Fibroblast of lung (primary cell): Measurements from ENCODE around the gene MSL3. TPM values are rescaled to one million over a fixed set of nuclear protein-coding genes. Genes with fewer than 3 reads are reported as not detected.

Experiments
- DNase-seq, 2 donors: peaks; one replicate each; pipeline versions ENCODE4 v3.0.0 to v3.0.0-alpha.2; 2010; ENCODE audit warnings: low read depth in 2 of 2
- H2AFZ ChIP-seq: 2 replicates; pipeline ENCODE4 v1.5.1; 2012; ENCODE audit warnings: low read length, control low read depth, inconsistent platforms
- H3K27ac ChIP-seq: 2 replicates; pipeline ENCODE4 v1.5.1; 2011; ENCODE audit warnings: low read length, control low read depth; ENCODE audit not compliant: insufficient read depth
- H3K27me3 ChIP-seq: 2 replicates; pipeline ENCODE4 v1.5.1; 2011; ENCODE audit warnings: mild to moderate bottlenecking, low read length; ENCODE audit not compliant: control insufficient read depth, insufficient read depth
- H3K36me3 ChIP-seq: 2 replicates; pipeline ENCODE4 v1.5.1; 2011; ENCODE audit warnings: low read length; ENCODE audit not compliant: control insufficient read depth, insufficient read depth
- H3K4me1 ChIP-seq: 2 replicates; pipeline ENCODE4 v1.5.1; 2011; ENCODE audit warnings: low read length; ENCODE audit not compliant: control insufficient read depth, insufficient read depth; ENCODE audit errors: extremely low read depth
- H3K4me2 ChIP-seq: 2 replicates; pipeline ENCODE4 v1.5.1; 2011; ENCODE audit warnings: low read length, control low read depth; ENCODE audit not compliant: insufficient read depth; ENCODE audit errors: extremely low read depth
- H3K4me3 ChIP-seq, 4 experiments: fragments of 200-600 bp in 1 of 4; sonication (generic) in 1 of 4; replicated peaks in 1 of 4; 2 replicates each; pipeline ENCODE4 v1.5.1; 2011 to 2016; ENCODE audit warnings: low read length in 4 of 4, low read depth in 3 of 4, mild to moderate bottlenecking in 3 of 4, control low read depth in 2 of 4, inconsistent platforms in 1 of 4, mixed read lengths in 1 of 4; ENCODE audit not compliant: insufficient read depth in 1 of 4; ENCODE audit errors: control extremely low read depth in 1 of 4
- H3K79me2 ChIP-seq: 2 replicates; pipeline ENCODE4 v1.5.1; 2012; ENCODE audit warnings: mild to moderate bottlenecking, low read length, inconsistent platforms; ENCODE audit not compliant: control insufficient read depth, insufficient read depth
- H3K9ac ChIP-seq: 2 replicates; pipeline ENCODE4 v1.5.1; 2011; ENCODE audit warnings: mild to moderate bottlenecking, low read length, control low read depth; ENCODE audit not compliant: insufficient read depth
- H3K9me3 ChIP-seq: 2 replicates; pipeline ENCODE4 v1.5.1; 2012; ENCODE audit warnings: low read depth, low read length; ENCODE audit not compliant: control insufficient read depth, insufficient read depth
- H4K20me1 ChIP-seq: 2 replicates; pipeline ENCODE4 v1.5.1; 2011; ENCODE audit warnings: low read length; ENCODE audit not compliant: control insufficient read depth, insufficient read depth; ENCODE audit errors: extremely low read depth
- EZH2 ChIP-seq: IDR thresholded peaks from 2 replicates; pipeline ENCODE4 v1.5.1; 2012; ENCODE audit warnings: low read length, control low read depth, mild to moderate bottlenecking; ENCODE audit errors: missing control alignments
- polyA plus RNA-seq, 2 donors: library from polyadenylated mRNA; depleted of rRNA in 1 of 2; stranded (reverse) in 1 of 2; unstranded in 1 of 2; fragments of >200 nt; gene quantifications; 2 replicates each; pipeline ENCODE4 v1.2.1, GENCODE V29; 2011 to 2012; ENCODE audit warnings: missing spikeins in 1 of 2
- total RNA-seq: library from RNA; depleted of rRNA; stranded (reverse); fragments of >200 nt; gene quantifications from 2 replicates; pipeline ENCODE4 v1.2.1, GENCODE V29; 2014
- TF ChIP-seq, protein P1 (sequence below), 2 donors: IDR thresholded peaks in 1 of 2; conservative IDR thresholded peaks in 1 of 2; 1 replicate in 1 of 2; 2 replicates in 1 of 2; pipeline ENCODE4 v1.5.1; 2011 to 2012; ENCODE audit warnings: low read length in 2 of 2, control low read depth in 1 of 2, inconsistent platforms in 1 of 2, low read depth in 1 of 2, mild to moderate bottlenecking in 1 of 2

The MSL3 gene
- total and polyA plus RNA-seq, 2 donors (not counting 1 experiment from before 2014, with no cell fraction given): 16.8 to 24.6 TPM

DNA sequence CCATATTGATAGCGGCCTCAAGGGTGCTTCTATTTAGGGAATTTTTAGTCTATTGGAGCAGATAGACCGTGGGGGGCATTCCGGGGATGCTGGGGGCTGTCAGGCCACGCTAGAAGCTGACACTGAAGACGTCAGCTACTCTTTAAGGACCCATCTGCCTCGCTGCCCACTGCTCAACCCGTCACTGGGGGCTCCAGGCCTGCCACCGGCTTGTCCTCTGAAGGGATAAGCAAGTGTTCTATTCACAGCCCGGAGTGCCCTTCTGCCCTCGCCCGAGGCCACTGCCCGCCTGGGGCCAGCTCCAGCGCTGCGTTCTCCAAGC lies 679 bp upstream of the MSL3 start:
- Histone ChIP-seq H4K20me1 (no peaks in the 10 kb centered on the region), H3K27me3 (no peaks in the 10 kb centered on the region), H3K4me2 (peak overlapping the region; percentile 75), H3K4me1 (no peaks in the 10 kb centered on the region), H3K27ac (peak overlapping the region; percentile 57), H3K9me3 (no peaks in the 10 kb centered on the region), H2AFZ (peak overlapping the region; percentile 49), H3K79me2 (peaks cover 2% of the 10 kb centered on the region), H3K36me3 (no peaks in the 10 kb centered on the region), H3K9ac (peak overlapping the region; percentile 7), H3K4me3 (peak overlapping the region; percentile 19 to 56 (median 38))
- TF ChIP-seq, protein P1, sequence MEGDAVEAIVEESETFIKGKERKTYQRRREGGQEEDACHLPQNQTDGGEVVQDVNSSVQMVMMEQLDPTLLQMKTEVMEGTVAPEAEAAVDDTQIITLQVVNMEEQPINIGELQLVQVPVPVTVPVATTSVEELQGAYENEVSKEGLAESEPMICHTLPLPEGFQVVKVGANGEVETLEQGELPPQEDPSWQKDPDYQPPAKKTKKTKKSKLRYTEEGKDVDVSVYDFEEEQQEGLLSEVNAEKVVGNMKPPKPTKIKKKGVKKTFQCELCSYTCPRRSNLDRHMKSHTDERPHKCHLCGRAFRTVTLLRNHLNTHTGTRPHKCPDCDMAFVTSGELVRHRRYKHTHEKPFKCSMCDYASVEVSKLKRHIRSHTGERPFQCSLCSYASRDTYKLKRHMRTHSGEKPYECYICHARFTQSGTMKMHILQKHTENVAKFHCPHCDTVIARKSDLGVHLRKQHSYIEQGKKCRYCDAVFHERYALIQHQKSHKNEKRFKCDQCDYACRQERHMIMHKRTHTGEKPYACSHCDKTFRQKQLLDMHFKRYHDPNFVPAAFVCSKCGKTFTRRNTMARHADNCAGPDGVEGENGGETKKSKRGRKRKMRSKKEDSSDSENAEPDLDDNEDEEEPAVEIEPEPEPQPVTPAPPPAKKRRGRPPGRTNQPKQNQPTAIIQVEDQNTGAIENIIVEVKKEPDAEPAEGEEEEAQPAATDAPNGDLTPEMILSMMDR (conservative IDR thresholded peaks at IDR 0.05 in 1 of 2, IDR thresholded peaks at IDR 0.05 in 1 of 2; ENCODE audit: low read depth in 1 of 2, low read length in 2 of 2): no peak
- TF ChIP-seq EZH2: no peak
- DNase-seq: no peak

GRCh38 chrX:11758400-11759171 lies 549 bp downstream of the MSL3 start:
- H4K20me1 ChIP-seq: no peaks in the 10 kb centered on the region
- H3K27ac ChIP-seq: peak overlapping the region; percentile 91
- TF ChIP-seq, protein P1 (conservative IDR thresholded peaks at IDR 0.05 in 1 of 2, IDR thresholded peaks at IDR 0.05 in 1 of 2; ENCODE audit: low read depth in 1 of 2, low read length in 2 of 2): peak; percentile 31 to 39
- TF ChIP-seq EZH2: no peak
- H3K4me2 ChIP-seq: peak overlapping the region; percentile 90
- H3K79me2 ChIP-seq: peaks cover 2% of the 10 kb centered on the region
- peak overlapping the region; percentile 64 to 88 (median 74) for H3K4me3 ChIP-seq
- peak overlapping the region; percentile 48 for H2AFZ ChIP-seq
- no peaks in the 10 kb centered on the region for H3K36me3 ChIP-seq
- DNase-seq: peak; percentile 69 to 80
- no peaks in the 10 kb centered on the region for H3K27me3 ChIP-seq
- H3K4me1 ChIP-seq: no peaks in the 10 kb centered on the region
- no peaks in the 10 kb centered on the region for H3K9me3 ChIP-seq
- peak overlapping the region; percentile 80 for H3K9ac ChIP-seq

- H3K9ac ChIP-seq: peak overlapping the region; percentile 80
- H3K36me3 ChIP-seq: no peaks in the 10 kb centered on the region
- H3K4me1 ChIP-seq: no peaks in the 10 kb centered on the region
- H3K9me3 ChIP-seq: no peaks in the 10 kb centered on the region
- H4K20me1 ChIP-seq: no peaks in the 10 kb centered on the region
- peak overlapping the region; percentile 64 to 88 (median 74) for H3K4me3 ChIP-seq
- no peak for TF ChIP-seq EZH2
- TF ChIP-seq, protein P1 (conservative IDR thresholded peaks at IDR 0.05 in 1 of 2, IDR thresholded peaks at IDR 0.05 in 1 of 2; ENCODE audit: low read depth in 1 of 2, low read length in 2 of 2): no peak
- H3K79me2 ChIP-seq: peaks cover 2% of the 10 kb centered on the region
- H2AFZ ChIP-seq: no peak overlapping the region
- DNase-seq: no peak
- peak overlapping the region; percentile 90 for H3K4me2 ChIP-seq
- no peaks in the 10 kb centered on the region for H3K27me3 ChIP-seq
- H3K27ac ChIP-seq: peak overlapping the region; percentile 91
Observed at GRCh38 chrX:11759172-11759460, 1.1 kb downstream of the MSL3 start.
